ENCODE data around the gene ZNF568.

The ZNF568 gene

GRCh38 chr19:36915992-36916830 is at the start of gene ZNF568, which contains the start of gene ZNF829:
ZNF568 (plus strand) TSS chr19:36916332; CDS start chr19:36922771, 6,439 bp downstream.
ZNF829 (minus strand) TSS chr19:36916291; CDS start chr19:36915167, 1,124 bp downstream.
- peak; percentile 87 for DNase-seq (ENCODE audit: low read depth)

- DNase-seq (ENCODE audit: low read depth), result no peak
Observed at GRCh38 chr19:36876993-36877938, 38.9 kb upstream of the ZNF568 start.

- DNase-seq (ENCODE audit: low read depth), result no peak
Observed at GRCh38 chr19:36891768-36892357, 24.3 kb upstream of the ZNF568 start.

- DNase-seq (ENCODE audit: low read depth), result no peak
Observed at GRCh38 chr19:36894849-36895383, 21.2 kb upstream of the ZNF568 start.

- no peak for DNase-seq (ENCODE audit: low read depth)
Observed at GRCh38 chr19:36898422-36898821, 17.7 kb upstream of the ZNF568 start.

- DNase-seq (ENCODE audit: low read depth), result no peak
Observed at GRCh38 chr19:36916991-36917390, 859 bp downstream of the ZNF568 start.

GRCh38 chr19:36918090-36918489 is 2.0 kb downstream of the ZNF568 start:
- no peak for DNase-seq (ENCODE audit: low read depth)

- DNase-seq (ENCODE audit: low read depth), result no peak
Observed at GRCh38 chr19:36931684-36932083, 15.6 kb downstream of the ZNF568 start.

GRCh38 chr19:36939153-36939552 is 23.0 kb downstream of the ZNF568 start:
- no peak for DNase-seq (ENCODE audit: low read depth)

- no peak for DNase-seq (ENCODE audit: low read depth)
Observed at GRCh38 chr19:36950335-36951119, 34.4 kb downstream of the ZNF568 start.

- DNase-seq (ENCODE audit: low read depth), result no peak
Observed at GRCh38 chr19:36962346-36962745, 46.2 kb downstream of the ZNF568 start.

- no peak for DNase-seq (ENCODE audit: low read depth)
Observed at GRCh38 chr19:36963280-36963679, 47.1 kb downstream of the ZNF568 start.

GRCh38 chr19:36972571-36972970 is 56.4 kb downstream of the ZNF568 start:
- DNase-seq (ENCODE audit: low read depth), result peak; percentile 0

GRCh38 chr19:36973021-36973843 is 57.1 kb downstream of the ZNF568 start:
- DNase-seq (ENCODE audit: low read depth), result peak; percentile 59

- peak; percentile 0 for DNase-seq (ENCODE audit: low read depth)
Observed at GRCh38 chr19:36973844-36974195, 57.7 kb downstream of the ZNF568 start.

- no peak for DNase-seq (ENCODE audit: low read depth)
Observed at GRCh38 chr19:36986131-36986530, 70.0 kb downstream of the ZNF568 start.

- DNase-seq (ENCODE audit: low read depth), result no peak
Observed at GRCh38 chr19:36986601-36987000, 70.5 kb downstream of the ZNF568 start.

- DNase-seq (ENCODE audit: low read depth), result no peak
Observed at GRCh38 chr19:36987091-36987490, 71.0 kb downstream of the ZNF568 start.

GRCh38 chr19:36997152-36997842 is 81.2 kb downstream of the ZNF568 start:
- no peak for DNase-seq (ENCODE audit: low read depth)

- DNase-seq (ENCODE audit: low read depth), result no peak
Observed at GRCh38 chr19:36997843-36998235, 81.7 kb downstream of the ZNF568 start.
